ENCODE measurements around the gene WWOX.
"Not testable (repeated sequence)": the region's sequence is repeated elsewhere in the genome, so short reads cannot be mapped to it uniquely, and the experiment has no call there.

The WWOX gene

DNA sequence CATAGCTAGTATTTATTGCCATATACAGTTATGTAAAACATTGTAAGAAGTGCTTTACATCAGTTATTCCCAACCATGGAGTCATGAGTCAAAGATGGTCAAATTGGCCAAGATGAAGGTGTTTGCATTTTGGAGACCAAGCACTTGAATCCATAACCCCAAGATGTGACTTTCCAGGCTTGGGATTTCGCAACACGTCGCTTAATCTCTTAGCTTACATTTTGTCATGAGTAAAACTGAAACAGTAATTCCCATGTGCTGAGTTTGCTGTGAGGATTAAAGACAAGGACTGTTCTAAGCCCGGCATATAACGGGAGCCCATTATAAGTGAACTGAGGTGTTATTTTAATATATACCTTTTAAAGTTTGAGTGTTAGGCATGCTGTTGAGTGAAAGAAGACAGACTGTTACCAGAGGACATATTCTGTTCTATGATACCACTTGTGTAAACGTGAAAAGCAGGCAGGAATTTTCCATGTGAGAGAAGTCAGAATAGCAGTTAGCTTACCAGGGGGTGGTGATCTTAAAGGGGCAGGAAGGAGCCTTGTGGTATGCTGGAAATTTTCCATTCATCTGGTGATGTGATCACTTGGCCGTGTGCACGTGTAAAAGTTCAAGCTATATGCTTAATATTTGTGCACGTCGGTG, 484.9 kb downstream of the WWOX start:
- DNase-seq (ENCODE audit: low read depth), result no peak

DNA sequence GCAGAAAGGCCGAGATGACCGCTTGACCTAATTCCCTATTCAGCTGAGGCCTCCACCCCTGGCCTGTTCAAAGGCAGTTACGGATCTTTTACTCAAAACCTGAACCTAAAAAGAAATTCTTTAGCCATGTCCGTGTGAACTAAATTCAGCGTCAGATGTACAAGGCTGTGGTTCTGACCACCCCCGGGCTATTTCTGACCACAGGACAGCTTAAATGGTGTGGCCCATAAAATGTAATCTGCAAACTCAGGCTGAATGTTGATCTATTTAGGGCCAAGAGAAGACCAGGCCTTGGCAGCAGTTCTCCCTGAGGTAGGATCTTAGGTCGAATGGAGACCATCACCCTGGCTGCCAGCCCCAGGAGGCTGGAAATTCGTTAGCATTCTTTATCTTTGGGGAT, 485.5 kb downstream of the WWOX start:
- no peak for DNase-seq (ENCODE audit: low read depth)

DNA sequence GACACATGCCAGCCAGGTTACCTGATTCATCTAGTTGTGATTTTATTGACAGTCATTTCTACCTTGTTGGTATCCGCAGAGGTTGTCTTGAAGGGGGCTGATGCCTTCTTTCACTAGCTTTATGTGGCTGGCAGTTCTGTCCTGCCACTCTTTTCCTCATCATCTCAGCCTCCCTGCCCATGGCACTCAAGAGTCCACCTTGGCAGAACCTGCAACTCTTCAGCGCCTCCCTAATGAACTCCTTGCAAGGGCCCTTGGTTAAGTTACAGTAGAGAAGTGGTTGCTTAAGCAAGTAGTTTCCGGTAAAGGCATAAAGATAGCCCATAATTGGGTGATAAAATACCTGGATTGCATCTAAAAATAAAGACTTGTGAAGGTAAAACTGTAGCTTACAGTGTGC, 489.9 kb downstream of the WWOX start:
- DNase-seq (ENCODE audit: low read depth), result no peak

DNA sequence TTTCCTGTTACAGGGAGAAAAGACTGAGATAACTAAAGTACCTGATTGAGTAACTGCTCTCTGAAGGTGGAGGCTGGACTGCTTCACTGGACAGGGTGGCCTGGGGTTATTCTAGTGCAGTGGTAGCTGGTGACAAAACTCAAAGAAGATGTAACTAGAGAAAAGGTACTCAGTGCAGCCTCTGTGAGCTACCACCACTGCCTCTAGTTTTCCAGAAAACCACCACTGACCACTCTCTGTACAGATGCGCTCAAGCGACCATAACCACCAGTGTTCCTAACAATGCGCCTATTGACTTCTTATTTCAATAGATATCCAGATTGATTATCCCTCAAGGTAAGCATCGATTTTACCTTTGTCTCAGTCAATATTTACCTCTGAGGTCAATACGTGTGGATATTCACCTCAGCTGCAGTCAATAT, 492.2 kb downstream of the WWOX start:
- DNase-seq (ENCODE audit: low read depth), result no peak

DNA sequence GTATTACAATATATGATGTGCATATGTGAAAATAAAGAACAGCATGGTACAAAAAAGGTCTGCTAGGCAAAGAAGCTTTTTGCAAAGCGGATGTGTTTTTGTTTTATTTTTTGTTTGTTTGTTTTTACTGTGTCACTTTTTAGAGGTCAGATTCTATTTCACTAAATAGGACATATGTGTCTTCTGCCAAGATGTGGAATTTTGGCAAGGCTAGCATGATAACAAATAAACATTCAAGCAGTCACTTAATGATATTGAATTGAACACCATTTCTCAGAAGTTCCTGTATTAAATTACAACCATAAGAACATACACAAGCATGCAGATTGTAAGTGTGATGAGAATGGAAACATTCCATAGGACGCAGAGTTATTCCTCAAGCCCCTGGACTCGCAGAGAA, 492.7 kb downstream of the WWOX start:
- DNase-seq (ENCODE audit: low read depth), result no peak

DNA sequence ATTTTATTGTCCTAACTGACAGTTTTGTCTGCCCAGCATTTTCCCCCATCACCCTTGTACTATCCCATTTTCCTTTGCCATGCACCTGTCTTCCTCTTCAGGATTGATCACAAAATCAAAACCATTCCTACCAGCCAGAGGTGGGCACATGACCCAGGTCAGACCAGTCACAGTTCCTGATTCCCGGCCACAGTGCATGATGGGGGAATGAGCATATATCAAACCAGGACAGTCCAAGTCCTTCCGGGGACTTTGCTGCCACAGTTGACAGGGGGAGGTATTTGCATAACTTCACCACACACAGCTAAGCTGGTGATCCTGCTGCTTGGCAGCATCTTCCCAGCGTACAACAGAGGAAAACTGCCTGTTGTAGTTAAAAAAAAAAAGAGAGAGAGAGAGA, 493.9 kb downstream of the WWOX start:
- DNase-seq (ENCODE audit: low read depth), result no peak

DNA sequence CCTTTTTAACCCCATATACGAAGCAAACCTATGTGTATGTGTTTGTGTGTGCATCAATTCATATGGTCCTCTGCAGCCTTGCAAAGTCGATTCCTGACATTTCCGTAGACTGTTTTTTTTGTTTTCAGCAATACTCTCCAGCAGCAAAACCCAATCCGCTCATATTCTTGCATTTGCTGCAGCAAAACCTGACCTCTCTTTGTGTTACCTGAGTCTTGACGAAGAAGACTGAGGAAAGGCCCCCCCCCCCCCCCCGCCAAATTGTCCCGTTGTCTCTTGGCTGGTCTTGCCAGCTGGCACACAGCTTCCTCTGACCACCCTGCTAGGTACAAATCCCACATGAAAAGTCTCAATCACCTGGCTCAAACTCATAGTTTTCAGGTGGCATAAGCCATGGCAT, 494.7 kb downstream of the WWOX start:
- no peak for DNase-seq (ENCODE audit: low read depth)

DNA sequence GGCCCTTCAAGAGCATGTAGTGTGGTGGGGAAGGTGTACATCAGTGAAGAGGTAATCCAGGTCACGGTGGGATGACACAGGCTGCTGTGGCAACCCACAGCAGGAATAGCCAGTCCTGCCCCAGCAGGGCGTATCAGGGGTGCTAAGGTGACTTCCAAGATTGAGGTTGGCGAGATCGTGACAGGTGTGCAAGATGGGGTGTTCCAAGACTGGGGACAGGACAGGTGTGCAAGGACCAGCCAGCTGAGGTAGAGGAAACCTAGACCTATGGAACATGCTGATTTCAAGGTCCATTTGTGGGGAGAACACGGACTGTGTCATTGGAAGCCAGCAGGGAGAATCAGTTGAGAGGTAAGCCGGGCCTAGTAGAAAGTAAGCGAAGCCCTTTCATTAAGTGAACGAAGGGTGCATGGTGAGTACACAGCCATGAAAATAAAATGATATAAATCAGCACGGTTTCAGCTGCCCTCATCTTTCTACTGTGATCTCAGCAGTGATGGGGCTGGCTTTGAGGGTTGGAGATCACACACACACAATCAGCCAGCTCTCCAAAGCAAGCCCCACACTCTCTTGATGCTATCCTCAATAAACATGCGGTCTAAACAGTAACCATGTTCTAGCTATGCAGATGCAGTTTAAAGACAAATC, 497.0 kb downstream of the WWOX start:
- DNase-seq (ENCODE audit: low read depth), result no peak

DNA sequence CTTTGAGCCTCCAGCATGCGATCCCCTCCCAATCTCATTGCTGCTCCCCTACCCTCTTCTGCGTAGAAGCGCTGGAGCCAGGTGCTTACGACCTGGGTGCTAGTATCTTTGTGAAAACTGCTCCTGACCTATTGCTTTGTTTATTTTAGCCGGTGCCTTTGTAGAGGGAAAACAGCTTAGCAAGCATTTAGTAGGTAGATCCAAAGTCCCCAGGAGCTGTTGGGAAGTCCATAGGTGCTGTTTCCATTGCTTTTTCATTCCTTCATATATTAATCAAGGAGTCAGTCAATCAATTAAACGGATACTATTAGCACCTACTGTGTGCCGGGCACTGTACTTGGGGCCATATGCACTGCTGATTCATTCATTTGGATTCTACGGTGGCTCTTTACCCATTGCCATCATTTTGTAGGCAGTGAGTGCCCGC, 497.6 kb downstream of the WWOX start:
- no peak for DNase-seq (ENCODE audit: low read depth)

DNA sequence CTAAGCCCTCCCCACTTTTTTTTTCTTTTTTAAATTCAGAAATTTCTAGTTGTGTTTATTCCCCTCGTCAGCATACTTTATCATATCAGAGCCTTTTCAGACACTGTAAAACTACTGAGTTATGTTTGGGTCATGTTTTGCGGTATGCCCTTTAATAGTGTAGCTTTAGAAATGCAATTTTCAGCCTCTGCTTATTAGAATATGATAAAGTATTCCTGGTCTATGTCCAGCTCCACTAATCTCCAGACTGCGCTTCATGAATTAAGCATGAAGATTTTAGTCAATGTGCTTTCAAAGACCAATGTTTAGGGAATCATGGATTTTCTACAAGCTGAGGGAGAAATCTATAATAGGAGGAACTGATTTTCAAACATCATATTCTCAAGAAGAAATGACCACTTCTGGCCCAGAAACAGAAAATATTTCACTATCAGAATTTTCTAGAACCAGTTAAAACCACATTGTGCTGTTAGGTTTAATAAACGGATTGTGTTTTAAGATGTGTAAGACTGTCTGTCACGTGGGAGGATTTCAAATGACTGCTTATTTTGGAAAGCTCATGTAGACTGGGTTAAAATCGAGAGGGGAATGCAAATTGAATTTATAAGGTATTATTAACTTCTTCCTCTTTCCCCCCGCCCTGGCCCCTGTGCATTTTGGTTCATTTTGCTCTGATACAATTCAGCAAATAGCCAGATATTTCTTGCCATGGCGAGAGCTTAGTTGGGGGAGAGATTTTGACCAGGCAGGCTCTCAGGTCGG, 498.5 kb downstream of the WWOX start:
- DNase-seq (ENCODE audit: low read depth), result no peak

DNA sequence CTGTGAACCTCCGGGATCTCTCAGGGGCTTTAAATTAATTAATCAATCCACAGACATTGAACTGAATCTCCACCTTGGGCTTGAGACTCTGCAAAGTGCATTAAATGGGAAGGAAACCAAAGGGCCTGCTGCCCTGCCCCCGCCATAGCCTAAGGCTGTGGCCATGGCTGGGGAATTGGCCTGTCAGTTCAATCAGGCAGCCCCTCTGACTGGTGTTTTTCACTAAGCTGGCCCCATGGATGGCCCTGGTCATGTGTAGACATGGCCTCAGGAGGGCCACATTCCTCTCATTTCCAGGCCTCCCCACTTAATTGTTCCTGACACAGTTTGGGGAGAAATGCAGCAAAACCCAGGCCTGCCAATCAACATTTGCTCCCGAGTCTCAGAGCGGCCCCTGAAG, 499.8 kb downstream of the WWOX start:
- no peak for DNase-seq (ENCODE audit: low read depth)

DNA sequence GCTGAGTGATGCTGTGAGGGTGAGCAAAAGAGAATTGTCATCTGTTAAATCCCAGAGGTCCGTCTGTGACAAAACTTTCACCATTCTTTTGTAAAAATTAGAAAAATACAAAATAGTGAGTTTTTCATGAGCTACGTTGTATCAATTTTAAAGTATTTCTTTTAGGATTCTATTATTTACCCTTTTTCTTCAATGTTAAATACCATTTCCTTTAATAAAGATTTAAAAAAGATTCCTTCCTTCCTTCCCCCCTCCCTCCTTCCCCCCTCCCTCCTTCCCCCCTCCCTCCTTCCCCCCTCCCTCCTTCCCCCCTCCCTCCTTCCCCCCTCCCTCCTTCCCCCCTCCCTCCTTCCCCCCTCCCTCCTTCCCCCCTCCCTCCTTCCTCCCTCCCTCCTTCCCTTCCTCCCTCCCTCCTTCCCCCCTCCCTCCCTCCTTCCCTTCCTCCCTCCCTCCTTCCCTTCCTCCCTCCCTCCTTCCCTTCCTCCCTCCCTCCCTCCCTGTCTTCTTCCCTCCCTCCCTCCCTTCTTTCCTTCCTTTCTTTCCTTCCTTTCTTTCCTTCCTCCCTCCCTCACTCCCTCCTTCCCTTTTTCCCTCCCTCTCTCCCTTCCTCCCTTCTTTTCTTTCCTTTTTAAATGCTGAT, 505.1 kb downstream of the WWOX start:
- not testable (repeated sequence) for DNase-seq (ENCODE audit: low read depth)

DNA sequence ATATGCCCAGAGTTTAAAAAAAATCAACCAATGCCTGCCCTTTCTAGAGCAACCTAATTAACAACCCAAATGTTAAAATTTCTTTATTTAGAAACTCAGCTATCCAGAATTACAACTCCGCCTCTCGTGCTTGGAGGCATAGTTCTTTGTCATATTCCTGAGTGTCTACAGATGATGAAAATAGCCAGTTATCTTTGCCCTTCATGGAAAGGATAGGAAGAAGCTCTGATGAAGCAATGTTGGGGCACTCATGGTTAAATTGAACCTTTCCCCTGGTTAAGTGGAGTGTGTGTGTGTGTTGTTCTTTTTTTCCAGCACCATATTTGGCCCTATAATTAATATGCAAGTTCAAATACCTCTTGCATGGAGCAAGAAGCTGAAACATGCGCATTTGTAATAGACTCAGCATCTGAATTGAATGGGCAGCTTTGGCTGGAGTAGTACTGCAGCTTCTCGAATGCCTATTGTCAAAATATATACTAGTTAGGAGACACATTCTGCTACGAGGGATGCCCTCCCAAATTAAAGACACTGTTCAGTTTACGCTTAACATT, 506.2 kb downstream of the WWOX start:
- DNase-seq (ENCODE audit: low read depth), result no peak

DNA sequence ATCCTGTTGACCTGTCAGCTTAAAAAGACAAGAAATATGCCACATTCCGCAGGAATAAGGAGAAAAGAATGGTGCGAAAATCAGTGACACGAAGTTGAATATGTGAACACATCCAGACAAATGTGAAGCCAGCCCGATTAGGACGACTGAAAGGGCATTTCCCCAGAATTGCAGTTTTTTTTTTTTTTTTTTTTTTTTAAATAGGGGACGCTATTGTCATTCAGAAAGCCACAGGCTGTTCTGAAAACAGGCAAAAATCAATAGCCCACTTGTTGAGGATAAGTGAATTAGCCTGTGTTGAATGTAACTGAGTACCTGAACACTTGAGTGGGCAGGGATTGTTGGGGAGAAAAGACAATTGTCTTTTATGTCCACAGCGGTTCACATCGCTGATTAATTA, 507.1 kb downstream of the WWOX start:
- no peak for DNase-seq (ENCODE audit: low read depth)

DNA sequence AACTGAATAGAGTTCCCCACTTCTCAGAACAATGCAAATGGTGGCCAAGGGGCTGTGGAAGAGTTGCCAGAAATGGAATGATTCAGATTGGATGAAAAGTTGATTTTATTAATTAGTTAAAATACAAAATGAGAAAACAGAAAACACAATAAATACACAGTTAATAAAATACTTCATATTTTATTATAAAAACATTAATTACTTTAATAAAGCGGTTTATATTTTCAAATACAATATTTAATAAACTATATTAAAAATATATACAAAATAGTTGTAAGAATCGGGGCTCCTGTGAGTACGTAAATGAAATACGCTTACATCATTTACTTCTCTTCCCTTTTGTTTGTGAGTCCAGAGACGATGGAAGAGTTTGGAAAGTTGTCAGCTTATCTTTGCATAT, 507.6 kb downstream of the WWOX start:
- no peak for DNase-seq (ENCODE audit: low read depth)

DNA sequence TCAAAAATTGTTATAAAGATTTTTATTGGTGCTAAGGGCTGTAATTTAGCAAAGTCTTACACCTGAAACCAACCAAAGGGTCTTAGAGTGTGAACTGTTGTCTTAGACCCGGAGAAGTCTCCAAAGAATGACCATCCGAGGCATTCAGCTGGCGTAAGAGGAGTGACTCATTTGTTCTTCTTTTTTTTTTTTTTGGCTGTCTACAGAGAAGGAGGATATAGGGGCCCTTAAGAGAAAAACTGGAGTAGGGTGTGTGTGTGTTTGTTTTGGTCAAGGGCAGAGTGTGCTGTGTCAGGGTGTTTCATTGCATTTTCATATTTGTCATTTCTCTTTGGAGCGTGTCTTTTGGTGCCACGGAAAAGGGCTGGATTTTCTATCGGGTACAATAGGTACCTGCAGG, 508.0 kb downstream of the WWOX start:
- no peak for DNase-seq (ENCODE audit: low read depth)

DNA sequence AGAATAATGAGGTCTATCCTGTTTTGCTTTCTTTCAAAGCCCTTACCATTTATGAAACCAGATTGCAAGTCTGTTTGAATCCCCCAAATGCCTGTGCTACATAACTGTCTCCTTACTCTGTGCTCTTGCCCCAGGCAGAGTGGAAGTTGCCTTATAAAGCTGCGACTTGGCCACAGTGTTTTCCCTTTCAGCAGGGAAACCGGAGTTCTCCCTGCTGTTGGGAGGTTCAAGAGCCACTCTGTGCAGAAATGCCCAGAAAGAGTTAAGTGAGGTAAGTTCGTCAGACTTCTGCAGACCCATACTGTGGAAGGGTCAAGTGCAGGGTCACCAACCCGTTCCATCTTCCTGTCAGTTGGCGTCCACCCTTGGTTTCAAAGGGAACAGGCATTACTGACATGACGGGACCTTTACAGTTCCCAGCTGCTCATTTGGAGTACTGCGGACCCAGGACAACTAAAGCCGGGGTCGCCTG, 508.9 kb downstream of the WWOX start:
- DNase-seq (ENCODE audit: low read depth), result no peak

DNA sequence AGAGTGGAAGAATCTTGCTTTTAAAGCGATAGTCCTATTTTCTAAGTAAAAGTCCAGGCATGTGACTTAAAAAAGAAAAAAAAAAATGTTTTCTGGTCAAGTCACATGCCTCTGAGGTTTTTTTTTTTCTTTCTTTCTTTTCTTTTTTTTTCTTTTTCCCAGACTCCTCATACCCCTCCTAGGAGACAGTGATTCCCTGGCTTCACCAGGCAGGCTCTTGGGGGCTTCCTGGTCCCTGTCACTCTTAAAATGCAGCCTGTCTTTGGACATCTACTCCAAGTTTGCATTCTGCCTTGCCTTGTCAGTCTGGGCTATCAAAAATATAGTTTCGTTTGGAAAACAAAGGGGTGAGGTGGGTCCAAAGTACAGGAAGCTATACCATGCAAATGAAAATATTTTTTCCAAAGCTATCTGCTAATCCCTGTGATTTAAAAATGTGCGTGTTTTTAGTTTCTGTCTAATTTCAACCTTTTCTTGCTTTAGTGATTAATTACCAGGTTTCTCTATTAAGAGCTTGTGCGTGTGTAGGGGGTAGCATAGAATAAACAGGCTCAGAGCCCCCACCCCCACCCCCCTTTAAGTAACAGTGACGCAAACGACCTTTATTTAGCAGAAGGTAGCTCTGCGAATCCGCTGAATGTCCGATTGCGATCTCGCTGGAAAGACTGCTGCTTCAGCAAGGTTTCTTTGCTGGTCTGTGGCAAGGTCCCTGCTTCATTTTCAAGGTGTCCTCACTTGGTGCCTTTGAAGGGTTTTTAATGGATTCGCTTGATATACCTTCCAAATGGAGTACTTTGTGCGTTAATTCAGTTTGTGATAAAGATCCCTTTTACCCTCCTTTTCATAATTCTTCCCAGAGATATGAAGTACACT, 510.2 kb downstream of the WWOX start:
- no peak for DNase-seq (ENCODE audit: low read depth)

DNA sequence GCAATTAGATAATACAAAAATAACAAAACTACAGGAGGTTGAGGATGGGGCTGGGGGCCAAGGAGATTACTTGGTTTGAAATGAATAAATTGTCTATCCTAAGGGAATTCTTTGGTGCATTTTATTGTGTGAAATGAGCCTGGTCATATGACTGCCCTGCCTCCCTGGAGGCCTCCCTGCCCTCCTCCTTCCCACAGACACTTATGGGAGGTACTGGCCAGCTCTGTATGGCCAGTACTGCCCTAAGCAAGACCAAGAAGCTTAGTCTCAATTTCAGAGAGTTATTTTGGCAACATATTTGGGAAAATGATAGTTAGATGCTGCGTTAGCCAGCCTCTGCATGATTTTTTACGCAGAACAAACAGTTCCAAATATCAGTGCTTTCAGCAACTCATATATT, 511.9 kb downstream of the WWOX start:
- no peak for DNase-seq (ENCODE audit: low read depth)

DNA sequence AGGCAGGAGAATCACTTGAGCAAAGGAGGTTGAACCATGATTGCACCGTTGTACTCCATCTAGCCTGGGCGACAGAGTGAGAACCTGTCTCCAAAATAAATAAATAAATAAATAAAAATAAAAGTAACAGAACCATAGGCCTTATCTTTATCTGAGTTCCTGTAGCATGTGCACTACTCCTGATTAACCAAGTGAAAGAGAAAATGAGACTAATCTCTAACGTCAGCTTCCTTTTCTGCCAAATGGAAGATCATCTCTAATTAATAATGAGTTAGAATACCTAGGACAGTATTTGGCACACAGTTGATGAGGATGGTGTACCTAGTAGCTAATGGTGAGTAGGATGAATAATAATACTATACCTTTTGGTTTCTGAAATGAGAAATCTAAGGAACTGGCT, 520.4 kb downstream of the WWOX start:
- no peak for DNase-seq (ENCODE audit: low read depth)

DNA sequence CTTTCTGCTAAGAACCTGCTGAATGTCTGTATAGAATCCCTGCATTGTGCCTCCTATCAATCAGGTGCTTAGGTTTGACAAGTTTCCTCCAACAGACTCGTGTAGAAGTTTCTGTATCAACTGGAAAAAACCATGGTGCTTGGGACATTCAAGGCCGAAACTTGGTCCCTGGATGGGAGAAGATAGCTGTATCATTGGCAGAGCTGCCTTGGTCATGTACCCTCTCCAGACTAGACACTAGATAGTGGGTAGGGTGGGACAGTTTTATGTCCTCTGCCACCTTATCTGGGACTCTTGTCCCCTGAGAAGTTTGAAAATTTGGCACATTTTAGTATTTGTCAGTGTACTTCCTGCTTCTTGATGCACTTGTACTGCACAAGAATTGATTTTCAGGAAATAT, 520.8 kb downstream of the WWOX start:
- DNase-seq (ENCODE audit: low read depth), result no peak

DNA sequence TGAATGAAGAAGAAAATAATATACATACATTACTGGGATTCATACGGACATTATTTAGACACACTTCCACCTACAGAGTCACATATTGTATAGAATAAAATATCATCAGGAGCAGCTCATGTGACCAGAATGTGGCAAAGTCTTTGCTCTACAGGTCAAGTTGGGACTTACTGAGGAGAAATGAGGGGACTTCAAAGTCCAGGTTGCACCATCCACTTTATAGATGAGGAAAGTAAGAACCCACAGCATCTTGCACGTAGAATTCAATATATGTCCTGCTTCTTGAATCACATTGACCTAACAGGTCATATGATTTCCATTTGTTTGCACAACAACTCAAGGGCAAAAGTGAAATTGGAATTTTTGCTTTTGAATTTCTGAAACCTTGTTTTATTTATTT, 524.3 kb downstream of the WWOX start:
- DNase-seq (ENCODE audit: low read depth), result no peak
